ENCODE measurements around the gene CPZ.

DNA sequence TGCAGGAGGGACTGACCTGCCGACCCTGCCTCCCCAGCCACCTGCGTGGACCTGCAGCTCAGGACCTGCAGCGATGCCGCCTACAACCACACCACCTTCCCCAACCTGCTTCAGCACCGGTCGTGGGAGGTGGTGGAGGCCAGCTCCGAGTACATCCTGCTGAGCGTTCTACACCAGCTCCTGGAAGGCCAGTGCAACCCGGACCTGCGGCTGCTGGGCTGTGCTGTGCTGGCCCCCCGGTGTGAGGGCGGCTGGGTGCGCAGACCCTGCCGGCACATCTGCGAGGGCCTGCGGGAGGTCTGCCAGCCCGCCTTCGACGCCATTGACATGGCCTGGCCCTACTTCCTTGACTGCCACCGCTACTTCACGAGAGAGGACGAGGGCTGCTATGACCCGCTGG lies 8.5 kb downstream of the CPZ start:
- TF ChIP-seq EZH2 (IDR thresholded peaks at IDR 0.05; ENCODE audit: low read length): no peak
- TF ChIP-seq, protein P1, sequence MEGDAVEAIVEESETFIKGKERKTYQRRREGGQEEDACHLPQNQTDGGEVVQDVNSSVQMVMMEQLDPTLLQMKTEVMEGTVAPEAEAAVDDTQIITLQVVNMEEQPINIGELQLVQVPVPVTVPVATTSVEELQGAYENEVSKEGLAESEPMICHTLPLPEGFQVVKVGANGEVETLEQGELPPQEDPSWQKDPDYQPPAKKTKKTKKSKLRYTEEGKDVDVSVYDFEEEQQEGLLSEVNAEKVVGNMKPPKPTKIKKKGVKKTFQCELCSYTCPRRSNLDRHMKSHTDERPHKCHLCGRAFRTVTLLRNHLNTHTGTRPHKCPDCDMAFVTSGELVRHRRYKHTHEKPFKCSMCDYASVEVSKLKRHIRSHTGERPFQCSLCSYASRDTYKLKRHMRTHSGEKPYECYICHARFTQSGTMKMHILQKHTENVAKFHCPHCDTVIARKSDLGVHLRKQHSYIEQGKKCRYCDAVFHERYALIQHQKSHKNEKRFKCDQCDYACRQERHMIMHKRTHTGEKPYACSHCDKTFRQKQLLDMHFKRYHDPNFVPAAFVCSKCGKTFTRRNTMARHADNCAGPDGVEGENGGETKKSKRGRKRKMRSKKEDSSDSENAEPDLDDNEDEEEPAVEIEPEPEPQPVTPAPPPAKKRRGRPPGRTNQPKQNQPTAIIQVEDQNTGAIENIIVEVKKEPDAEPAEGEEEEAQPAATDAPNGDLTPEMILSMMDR (optimal IDR thresholded peaks at IDR 0.05 in 1 of 3, IDR thresholded peaks at IDR 0.05 in 1 of 3, conservative IDR thresholded peaks at IDR 0.05 in 1 of 3; ENCODE audit: extremely low read depth in 1 of 3, insufficient read depth in 2 of 3, low read length in 3 of 3): no peak
